Stimulated activated effector memory CD8-positive, alpha-beta T cell treated with anti-CD3 and anti-CD28 coated beads, Interleukin-12 subunit alpha, Interleukin-12 subunit beta, amount 100 ng/mL, for 72 hours (primary cell): ENCODE measurements around the gene GUCA2B.
A peak's percentile ranks its signal among the peaks of the same experiment; 100 is the strongest.

ENCODE experiments used
- ATAC-seq: fragments of 150-1000 bp; cut with Tn5 transposase; 2 replicates; pipeline ENCODE4 v1.10.0; 2021
- DNase-seq, 2 donors: peaks; one replicate each; pipeline ENCODE4 v3.0.0; 2021 to 2022; ENCODE audit warnings: low spot score in 2 of 2
- H3K27ac Mint-ChIP-seq: one replicate; pipeline ENCODE4 v1.8.0; 2022; ENCODE audit warnings: mild to moderate bottlenecking, mixed read lengths
- H3K36me3 Mint-ChIP-seq: one replicate; pipeline ENCODE4 v1.8.0; 2022; ENCODE audit warnings: mild to moderate bottlenecking, mixed read lengths
- H3K4me1 Mint-ChIP-seq: one replicate; pipeline ENCODE4 v1.8.0; 2022; ENCODE audit warnings: mixed read lengths
- H3K4me3 Mint-ChIP-seq: one replicate; pipeline ENCODE4 v1.8.0; 2022; ENCODE audit warnings: mild to moderate bottlenecking, mixed read lengths
- H3K9me3 Mint-ChIP-seq: one replicate; pipeline ENCODE4 v1.8.0; 2022; ENCODE audit warnings: mixed read lengths

Gene GUCA2B

GRCh38 chr1:42152119-42152518 is 1.1 kb upstream of the GUCA2B start:
- no peaks in the 10 kb centered on the region for H3K9me3 Mint-ChIP-seq
- H3K4me3 Mint-ChIP-seq, result no peak overlapping the region
- no peak for DNase-seq
- no peaks in the 10 kb centered on the region for H3K4me1 Mint-ChIP-seq
- H3K36me3 Mint-ChIP-seq, result no peaks in the 10 kb centered on the region
- H3K27ac Mint-ChIP-seq, result no peak overlapping the region
- no peak for ATAC-seq

DNA sequence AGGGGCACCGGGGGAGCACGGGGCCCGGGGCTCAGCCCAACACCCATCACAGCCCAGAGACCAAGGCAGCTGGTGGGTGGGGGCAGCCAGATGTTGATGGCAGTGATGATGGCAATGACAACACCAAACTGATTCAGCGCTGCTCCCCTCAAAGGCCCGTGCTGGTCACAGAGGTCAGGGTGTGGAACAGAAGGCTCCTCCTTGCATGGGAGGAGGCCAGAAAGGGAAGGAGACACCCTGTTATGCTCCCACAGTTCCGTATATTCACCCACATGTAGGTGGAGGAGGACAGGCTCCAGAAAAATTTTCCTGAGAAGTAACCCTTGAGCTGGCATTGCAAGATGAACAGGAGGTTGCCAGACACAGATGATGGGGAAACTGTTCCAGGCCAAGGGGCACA is 414 bp downstream of the GUCA2B start:
- Mint-ChIP-seq H3K27ac (no peak overlapping the region), H3K9me3 (no peaks in the 10 kb centered on the region), H3K36me3 (no peaks in the 10 kb centered on the region), H3K4me1 (peaks cover 10% of the 10 kb centered on the region), H3K4me3 (no peak overlapping the region)
- no peak for ATAC-seq
- no peak for DNase-seq

- ATAC-seq, result no peak
- H3K9me3 Mint-ChIP-seq, result no peaks in the 10 kb centered on the region
Measured at GRCh38 chr1:42154685-42155084, 1.5 kb downstream of the GUCA2B start.

DNA sequence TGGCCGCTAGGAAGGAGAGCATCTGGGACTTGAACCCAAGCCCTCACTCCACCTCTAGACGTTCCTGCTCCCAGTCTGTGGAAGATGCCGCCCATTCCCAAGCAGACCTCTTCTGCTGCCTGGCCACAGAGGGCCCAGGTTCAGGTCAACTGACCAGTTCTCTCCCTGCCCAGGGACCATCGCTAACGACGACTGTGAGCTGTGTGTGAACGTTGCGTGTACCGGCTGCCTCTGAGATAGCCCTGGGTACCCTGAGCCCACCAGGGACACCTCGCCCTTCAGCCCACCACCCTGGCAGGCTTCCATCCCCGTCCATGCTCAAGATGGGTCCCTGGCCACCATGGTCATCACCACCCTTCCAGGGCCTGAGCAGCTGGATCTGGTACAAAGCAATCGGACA is 2.2 kb downstream of the GUCA2B start:
- Mint-ChIP-seq H3K4me1 (peaks cover 10% of the 10 kb centered on the region), H3K9me3 (no peaks in the 10 kb centered on the region), H3K4me3 (no peak overlapping the region), H3K36me3 (no peaks in the 10 kb centered on the region), H3K27ac (no peak overlapping the region)
- ATAC-seq (peak; percentile 9), DNase-seq (no peak)

More at GRCh38 chr1:42154685-42155084, 1.5 kb downstream of the GUCA2B start:
- peaks cover 10% of the 10 kb centered on the region for H3K4me1 Mint-ChIP-seq
- no peak for DNase-seq
- no peak overlapping the region for H3K4me3 Mint-ChIP-seq
- H3K27ac Mint-ChIP-seq, result no peak overlapping the region
- H3K36me3 Mint-ChIP-seq, result no peaks in the 10 kb centered on the region

- H3K36me3 Mint-ChIP-seq, result no peaks in the 10 kb centered on the region
- peaks cover 10% of the 10 kb centered on the region for H3K9me3 Mint-ChIP-seq
- no peak overlapping the region for H3K27ac Mint-ChIP-seq
- peaks cover 17% of the 10 kb centered on the region for H3K4me1 Mint-ChIP-seq
- no peak overlapping the region for H3K4me3 Mint-ChIP-seq
- ATAC-seq (peak; percentile 50), DNase-seq (no peak)
Measured at GRCh38 chr1:42157667-42158066, 4.5 kb downstream of the GUCA2B start.

DNA sequence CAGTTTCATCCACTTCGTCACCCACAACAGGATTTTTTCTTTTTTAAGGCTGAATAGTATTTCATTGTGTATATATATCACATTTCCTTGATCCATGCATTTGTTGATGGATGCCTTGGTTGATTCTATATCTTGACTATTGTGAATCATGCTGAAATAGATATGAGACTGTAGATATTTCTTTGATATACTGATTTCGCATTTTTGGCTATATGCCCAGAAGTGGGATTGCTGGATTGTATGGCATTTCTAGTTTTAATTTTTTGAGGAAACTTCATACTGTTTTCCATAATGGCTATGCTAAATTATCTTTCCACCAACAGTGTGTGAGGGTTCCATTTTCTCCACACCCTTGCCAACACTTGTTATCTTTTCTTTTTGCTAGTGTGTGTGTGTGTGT is 5.0 kb downstream of the GUCA2B start:
- DNase-seq, result no peak
- no peak for ATAC-seq
- H3K4me3 Mint-ChIP-seq, result no peak overlapping the region
- no peak overlapping the region for H3K27ac Mint-ChIP-seq
- H3K36me3 Mint-ChIP-seq, result no peaks in the 10 kb centered on the region
- peaks cover 17% of the 10 kb centered on the region for H3K4me1 Mint-ChIP-seq
- H3K9me3 Mint-ChIP-seq, result peaks cover 10% of the 10 kb centered on the region

GRCh38 chr1:42162181-42162580 is 9.0 kb downstream of the GUCA2B start:
- ATAC-seq (no peak), DNase-seq (no peak)
- peaks cover 10% of the 10 kb centered on the region for H3K9me3 Mint-ChIP-seq
- no peaks in the 10 kb centered on the region for H3K36me3 Mint-ChIP-seq
- H3K27ac Mint-ChIP-seq, result no peak overlapping the region
- no peak overlapping the region for H3K4me3 Mint-ChIP-seq
- peaks cover 17% of the 10 kb centered on the region for H3K4me1 Mint-ChIP-seq

DNA sequence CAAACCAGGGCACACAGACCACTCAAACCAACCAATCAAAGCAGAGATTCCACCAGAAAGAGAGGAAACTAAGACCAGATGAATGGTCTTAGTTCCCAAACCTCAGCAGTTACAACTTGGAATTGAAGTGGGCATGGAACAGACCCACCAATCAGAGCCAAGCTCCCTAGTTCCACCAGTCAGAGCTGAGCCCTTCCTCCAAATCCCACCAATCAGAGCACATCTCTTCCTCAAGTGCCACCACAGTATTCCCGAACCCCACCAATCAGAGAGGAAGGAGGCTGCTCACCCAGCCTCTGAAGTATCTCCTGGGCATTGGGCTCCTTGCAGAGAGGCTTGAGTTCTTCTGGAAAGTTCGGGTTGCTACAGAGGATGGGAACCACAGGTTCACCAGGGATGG is 9.9 kb downstream of the GUCA2B start:
- H3K4me1 Mint-ChIP-seq, result peaks cover 8% of the 10 kb centered on the region
- DNase-seq, result no peak
- H3K4me3 Mint-ChIP-seq, result no peak overlapping the region
- H3K27ac Mint-ChIP-seq, result no peak overlapping the region
- ATAC-seq, result no peak
- no peaks in the 10 kb centered on the region for H3K36me3 Mint-ChIP-seq
- peaks cover 10% of the 10 kb centered on the region for H3K9me3 Mint-ChIP-seq

DNA sequence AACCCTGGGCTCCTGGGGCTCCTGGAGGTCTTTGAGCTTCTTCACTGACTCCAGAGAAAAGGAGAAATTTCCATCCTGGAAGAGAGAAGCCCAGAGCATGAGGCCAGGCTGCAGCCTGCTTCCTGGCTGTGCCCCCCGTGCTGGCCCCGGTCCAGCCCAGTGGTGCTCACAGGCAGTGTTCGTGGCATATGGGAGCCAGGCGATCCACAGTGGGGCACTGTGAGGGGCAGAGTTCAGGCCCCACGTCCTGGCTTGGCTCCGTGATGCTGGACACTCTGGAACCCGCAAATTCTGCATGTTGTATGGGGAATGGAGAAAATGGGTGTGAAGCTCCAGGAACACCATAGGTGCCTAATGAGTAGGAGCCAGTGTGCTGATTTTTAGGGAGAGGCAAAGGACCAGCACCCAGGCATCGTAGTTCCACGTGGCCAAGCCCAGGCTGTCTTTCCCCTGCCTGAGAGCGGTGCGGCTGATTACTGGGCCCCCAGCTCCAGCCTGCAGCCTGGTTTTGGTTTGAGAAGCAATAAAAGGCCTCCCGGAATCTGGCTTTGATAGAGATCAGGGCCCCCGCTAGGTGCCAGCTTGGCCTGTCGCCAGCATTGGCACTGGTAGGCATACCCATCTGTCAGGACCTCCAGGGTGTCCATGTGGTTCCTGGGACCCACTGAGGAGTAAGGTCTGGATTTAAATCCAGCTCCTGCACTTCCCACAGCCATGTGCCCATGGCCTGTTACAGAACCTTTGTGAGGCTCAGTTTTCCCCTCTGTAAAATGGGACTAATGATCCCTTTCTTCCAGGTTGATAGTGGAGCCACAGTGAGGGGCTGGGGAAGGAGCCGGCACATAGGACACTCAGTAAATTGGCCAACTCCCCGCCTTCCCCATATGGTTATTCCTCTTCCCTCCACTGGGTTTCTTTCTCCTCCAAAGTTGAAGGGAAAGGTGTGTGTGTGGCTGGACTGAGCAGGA is 10.6 kb downstream of the GUCA2B start:
- no peak for DNase-seq
- no peak for ATAC-seq
- H3K9me3 Mint-ChIP-seq, result peaks cover 10% of the 10 kb centered on the region
- no peak overlapping the region for H3K27ac Mint-ChIP-seq
- H3K4me1 Mint-ChIP-seq, result peaks cover 7% of the 10 kb centered on the region
- no peaks in the 10 kb centered on the region for H3K36me3 Mint-ChIP-seq
- no peak overlapping the region for H3K4me3 Mint-ChIP-seq

DNA sequence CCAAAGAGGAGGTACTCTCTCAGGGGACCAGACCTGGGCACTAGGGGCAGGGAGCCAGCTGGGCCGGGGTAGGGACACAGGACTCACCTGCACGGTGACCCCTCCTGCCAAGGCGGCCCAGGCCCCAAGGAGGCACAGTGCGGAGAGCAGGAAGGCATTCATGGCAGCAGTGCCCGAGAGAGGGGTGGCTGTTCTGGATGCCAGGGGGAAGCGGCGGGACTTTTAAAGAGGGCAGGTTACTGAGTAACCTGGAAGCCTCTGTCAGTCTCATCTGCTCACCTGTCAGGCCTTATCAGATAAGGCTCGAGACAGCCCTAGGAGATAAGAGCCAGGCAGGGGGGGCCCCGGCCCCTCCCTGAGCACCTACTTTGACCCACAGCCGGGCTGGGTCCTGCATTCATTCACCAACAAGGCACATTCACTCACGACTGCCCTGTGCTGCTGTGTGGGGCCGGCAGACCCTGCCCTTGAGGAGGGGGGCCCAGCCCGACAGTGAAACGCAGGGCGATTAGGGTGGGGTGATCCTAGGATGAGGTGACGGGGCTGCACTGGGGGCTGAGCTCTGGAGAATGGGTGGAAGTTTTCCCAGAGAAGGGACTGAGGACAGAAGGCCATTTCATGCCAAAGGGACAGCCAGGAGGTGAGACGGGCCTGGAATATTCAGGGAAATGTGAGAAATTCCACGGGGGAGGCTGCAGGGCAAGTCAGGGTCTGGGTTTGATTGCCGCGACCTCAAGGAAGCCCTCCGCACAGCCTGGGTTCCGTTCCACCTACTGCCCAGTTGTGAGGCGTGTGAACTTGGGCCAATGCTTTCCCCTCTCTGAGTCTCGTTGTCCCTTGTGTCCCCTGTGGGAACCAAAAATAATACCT is 11.6 kb downstream of the GUCA2B start, which contains the start of gene GUCA2A:
Gene GUCA2A, minus strand, starts transcription at position 195 of the 870 bp plus-strand sequence. Its CDS starts 33 bp downstream, at position 162.
- no peak for DNase-seq
- Mint-ChIP-seq H3K27ac (no peak within 1 kb of the TSS), H3K4me1 (peaks cover 7% of the 10 kb centered on the region), H3K4me3 (no peak within 1 kb of the TSS), H3K9me3 (peaks cover 10% of the 10 kb centered on the region), H3K36me3 (no peaks in the 10 kb centered on the region)
- peak; percentile 40 for ATAC-seq

- DNase-seq, result no peak
- H3K27ac Mint-ChIP-seq, result no peak overlapping the region
- H3K4me1 Mint-ChIP-seq, result peaks cover 7% of the 10 kb centered on the region
- ATAC-seq, result no peak
- H3K9me3 Mint-ChIP-seq, result peaks cover 7% of the 10 kb centered on the region
- no peak overlapping the region for H3K4me3 Mint-ChIP-seq
- no peaks in the 10 kb centered on the region for H3K36me3 Mint-ChIP-seq
Measured at GRCh38 chr1:42165511-42166210, 12.5 kb downstream of the GUCA2B start.

GRCh38 chr1:42167611-42168390 is 14.6 kb downstream of the GUCA2B start:
- no peak overlapping the region for H3K4me3 Mint-ChIP-seq
- H3K9me3 Mint-ChIP-seq, result no peaks in the 10 kb centered on the region
- no peak overlapping the region for H3K27ac Mint-ChIP-seq
- peaks cover 7% of the 10 kb centered on the region for H3K4me1 Mint-ChIP-seq
- no peak for DNase-seq
- ATAC-seq, result no peak
- H3K36me3 Mint-ChIP-seq, result peaks cover 6% of the 10 kb centered on the region

GRCh38 chr1:42168391-42168670 is 15.1 kb downstream of the GUCA2B start:
- H3K27ac Mint-ChIP-seq, result peak overlapping the region; percentile 68
- H3K9me3 Mint-ChIP-seq, result no peaks in the 10 kb centered on the region
- H3K4me1 Mint-ChIP-seq, result peaks cover 7% of the 10 kb centered on the region
- DNase-seq (no peak), ATAC-seq (no peak)
- no peak overlapping the region for H3K4me3 Mint-ChIP-seq
- peaks cover 6% of the 10 kb centered on the region for H3K36me3 Mint-ChIP-seq

GRCh38 chr1:42168763-42169162 is 15.6 kb downstream of the GUCA2B start:
- no peak overlapping the region for H3K4me3 Mint-ChIP-seq
- H3K27ac Mint-ChIP-seq, result peak overlapping the region; percentile 68
- H3K9me3 Mint-ChIP-seq, result no peaks in the 10 kb centered on the region
- H3K4me1 Mint-ChIP-seq, result peaks cover 7% of the 10 kb centered on the region
- no peak for ATAC-seq
- peaks cover 6% of the 10 kb centered on the region for H3K36me3 Mint-ChIP-seq
- no peak for DNase-seq
